ENCODE measurements around the gene ACOX1.
A peak's percentile ranks its signal among the peaks of the same experiment; 100 is the strongest.

The ACOX1 gene

DNA sequence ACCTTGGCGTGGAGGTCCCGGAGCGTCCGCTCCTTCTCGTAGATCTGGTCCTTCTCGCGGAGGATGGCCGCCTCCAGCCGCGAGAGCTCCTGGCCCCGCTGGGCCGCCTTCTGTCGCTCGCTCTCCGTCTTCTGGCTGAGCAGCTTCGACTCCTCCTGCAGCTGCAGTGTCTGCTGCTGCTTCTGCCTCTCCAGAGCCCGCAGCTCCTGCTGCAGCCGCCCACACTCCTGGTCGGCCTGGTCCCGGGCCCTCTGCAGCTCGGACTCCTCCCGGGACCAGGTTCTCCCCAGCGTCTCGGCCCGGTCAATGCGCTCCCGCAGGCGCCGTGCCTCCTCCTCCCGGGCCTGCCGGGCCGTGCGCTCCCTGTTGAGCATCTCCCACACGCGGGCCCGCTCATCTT, 29.2 kb upstream of the ACOX1 start:
- no peak for DNase-seq

DNA sequence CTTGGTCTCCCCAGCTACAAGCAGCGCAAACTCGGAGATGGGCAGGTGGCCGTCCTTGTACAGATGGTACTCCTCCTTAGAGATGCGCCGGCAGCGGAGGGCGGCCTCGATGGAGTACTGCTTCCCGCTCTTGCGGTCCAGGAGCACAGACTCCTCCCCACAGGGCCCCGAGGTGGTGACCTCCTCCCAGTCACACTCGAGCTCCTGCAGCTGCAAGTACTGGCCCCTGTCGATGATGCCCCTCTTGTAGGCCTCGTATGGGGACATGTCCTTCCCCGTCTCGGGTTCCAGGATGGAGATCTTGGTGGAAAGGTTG, 28.8 kb upstream of the ACOX1 start:
- no peak for DNase-seq

DNA sequence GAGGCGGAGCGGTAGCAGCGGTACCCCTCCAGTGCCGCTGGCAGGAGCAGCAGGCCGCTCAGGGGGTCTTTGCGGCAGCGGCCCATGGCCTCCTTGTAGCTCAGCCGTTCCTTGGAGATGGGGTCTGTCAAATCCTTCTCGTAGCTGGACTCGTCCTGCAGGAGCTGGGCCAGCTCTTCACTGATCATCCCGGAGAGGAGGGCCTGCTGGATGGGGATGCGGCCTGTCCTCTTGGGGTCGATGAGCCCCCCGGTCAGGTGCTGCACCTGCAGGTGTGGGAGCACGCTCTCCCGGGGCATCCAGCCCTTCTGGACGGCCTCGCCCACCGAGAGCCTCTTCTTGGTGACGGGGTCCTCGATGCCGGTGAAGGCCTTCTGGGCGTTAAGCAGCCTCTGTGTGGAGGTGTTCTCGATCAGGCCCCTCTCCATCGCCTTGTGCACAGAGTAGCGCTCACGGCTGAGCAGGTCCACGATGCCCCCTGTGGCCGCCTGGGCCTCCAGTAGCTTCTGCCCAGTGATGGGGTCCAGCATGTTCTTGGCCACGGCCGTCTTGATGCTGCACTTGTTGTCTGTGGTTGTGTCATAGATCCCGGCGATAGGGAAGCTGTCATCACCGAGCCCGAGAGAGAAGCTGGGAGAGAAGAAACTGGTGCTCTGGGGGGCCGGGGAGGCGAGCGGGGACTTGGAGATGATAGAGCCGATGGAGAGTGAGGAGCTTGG, 28.3 kb upstream of the ACOX1 start:
- DNase-seq: no peak

DNA sequence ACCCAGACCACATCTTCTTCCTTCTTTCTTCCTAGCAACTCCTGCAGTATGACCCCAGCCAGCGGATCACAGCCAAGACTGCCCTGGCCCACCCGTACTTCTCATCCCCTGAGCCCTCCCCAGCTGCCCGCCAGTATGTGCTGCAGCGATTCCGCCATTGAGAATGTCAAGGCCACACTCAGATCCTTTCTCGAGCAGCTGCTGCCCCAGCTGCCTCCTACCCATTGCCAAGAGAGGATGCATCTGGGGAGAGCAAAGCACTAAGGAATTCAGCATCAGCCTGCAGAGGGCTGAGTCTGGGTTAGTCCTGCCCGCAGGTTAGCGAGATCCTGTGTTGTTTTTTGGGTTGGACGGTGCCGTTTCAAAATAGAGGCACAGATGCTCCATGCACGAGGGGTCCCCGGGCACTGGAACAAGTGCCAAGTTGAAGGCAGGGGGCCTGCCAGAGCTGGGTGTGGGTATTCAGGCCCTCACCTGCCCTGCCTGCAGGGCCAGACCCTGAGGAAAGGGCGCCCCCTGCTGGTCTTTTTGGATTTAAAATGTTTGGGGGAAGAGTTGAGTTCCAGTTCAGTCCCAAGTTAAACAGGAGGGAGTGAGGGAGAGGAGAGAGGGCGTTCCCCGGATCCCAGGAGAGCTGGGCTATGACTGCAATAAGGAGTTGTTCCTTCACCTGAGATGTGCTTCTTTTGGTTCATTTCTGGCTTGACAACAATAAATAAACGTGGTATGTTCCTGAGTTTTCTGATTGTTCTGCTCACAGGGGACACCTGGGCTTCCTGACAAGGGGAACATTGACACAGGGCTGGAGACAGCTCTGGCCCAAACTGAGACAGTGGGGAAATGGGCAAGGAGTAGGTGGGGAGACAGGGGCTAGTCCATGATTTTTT, 26.5 kb upstream of the ACOX1 start:
- peak; percentile 65 for DNase-seq

DNA sequence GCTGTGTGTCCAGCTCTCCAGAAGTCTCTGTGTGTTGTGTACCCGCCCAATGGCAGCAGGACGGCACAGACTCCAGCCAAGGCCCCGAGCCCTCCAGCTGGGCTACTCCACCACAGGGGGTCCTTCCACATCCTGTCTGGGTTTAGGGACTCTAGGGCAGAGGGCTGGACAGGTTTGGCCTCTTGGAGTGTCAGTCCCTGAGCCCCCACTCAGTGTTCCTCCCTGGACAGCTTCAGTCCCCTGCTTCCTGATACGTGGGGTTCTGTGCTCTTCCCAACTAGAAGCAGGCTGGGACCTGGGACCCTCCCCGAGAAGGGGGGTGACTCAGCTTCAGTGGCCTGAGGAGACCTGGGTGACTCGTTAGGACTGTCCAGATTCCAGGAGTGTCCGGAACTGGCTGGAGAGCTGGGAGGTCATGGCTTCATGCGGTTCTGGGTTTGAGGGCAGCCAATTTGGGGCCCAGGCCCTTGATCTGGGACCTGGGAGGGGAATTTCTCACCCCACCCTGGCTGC, 25.8 kb upstream of the ACOX1 start:
- DNase-seq: no peak

DNA sequence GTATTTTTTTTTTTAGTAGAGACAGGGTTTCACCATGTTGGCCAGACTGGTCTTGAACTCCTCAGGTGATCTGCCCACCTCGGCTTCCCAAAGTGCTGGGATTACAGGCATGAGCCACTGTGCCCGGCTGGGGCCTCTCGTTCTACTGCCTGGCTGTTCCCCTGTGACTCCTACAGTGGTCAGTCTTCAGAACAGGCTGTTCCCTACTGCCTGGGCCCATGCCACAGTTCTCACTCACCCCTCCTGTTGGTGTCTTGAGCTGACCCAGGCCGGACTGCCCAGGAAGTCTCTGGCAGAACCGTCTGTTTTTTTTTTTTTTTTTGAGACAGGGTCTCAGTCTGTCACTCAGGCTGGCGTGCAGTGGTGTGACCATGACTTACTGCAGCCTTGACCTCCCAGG, 24.9 kb upstream of the ACOX1 start:
- no peak for DNase-seq

DNA sequence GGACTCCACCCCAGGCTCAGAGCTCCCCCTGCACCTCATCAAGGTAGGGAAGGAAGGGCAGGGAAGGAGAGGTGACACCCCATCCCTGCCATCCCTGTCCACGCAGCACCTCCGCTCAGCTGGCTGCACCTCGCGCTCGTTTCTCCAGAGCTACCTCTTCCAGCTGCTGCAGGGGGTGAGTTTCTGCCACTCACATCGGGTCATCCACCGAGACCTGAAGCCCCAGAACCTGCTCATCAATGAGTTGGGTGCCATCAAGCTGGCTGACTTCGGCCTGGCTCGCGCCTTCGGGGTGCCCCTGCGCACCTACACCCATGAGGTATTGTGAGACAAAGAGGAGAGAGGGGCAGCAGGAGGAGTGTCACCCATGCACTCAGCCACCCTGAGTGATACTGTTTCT, 23.1 kb upstream of the ACOX1 start:
- DNase-seq: no peak

DNA sequence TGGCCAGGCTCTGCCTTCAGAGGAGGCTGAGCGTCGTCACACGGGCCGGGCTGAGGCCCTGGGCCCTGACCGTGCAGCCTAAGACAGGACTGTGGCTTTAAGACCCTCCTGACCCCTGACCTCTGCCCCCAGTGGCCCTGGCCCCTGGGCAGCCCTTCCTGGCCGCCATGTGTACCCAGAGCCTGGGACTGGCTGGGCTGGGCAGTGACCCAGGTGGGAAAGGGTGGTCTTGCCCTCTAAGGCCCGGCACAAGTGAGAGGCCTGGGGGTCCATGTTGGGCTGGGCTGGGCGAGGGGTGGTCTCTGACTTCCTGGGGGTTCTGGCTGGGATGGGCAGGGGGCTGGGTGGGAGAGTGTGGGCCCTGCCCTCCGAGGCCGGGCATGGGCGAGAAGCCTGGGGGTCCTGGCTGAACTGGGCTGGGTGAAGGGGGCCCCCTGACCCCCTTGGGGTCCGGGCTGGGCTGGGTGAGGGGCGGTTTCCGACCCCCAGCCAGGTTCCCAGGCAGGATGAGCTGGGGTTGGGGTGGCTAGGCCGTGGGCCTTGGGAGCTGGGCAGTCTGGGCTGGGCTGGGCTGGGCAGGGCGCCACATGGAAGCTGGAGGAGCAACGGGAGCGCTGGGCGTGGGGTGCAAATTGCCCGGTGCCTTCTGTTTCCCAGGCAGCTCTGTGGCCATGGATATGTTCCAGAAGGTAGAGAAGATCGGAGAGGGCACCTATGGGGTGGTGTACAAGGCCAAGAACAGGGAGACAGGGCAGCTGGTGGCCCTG, 22.0 kb upstream of the ACOX1 start, which contains the start of gene CDK3:
CDK3 (plus strand) TSS at position 101 of the 767 bp plus-strand sequence; CDS start at position 672, 571 bp downstream.
- no peak for DNase-seq

DNA sequence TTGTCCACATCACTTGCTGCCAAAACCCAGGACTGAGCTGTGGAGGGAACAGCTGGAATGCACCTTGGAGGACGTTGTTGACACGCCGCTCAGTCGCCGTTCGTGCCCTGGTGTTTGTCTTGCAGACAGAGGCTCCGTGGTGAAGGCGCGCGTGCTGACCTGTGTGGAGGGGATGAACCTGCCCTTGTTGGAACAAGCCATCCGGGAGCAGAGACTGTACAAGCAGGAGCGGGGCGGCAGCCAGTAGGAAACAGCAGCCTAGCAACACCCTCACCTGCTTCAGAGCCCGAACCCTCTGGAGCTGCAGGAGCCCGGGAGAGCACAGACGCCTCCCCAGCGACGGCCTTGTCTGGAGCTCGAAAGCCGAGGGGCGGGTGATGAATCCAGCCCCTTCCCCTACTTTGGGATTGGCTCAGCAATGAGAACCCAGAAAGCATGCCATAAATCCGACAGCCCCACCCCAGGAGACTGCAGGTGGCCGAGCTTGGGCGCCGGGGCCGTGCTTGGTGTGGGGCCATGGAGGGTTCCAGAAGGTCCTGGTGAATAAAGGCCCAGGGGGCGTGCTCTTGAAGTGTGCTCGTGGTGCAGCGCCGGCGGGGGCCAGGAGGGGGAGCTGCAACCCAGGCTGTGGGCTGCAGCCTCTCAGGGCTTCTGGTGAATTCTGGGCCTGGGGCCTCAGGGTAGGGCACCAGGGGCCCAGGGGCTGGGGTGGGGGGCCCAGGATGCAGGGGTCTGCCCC, 21.2 kb upstream of the ACOX1 start:
- peak; percentile 45 for DNase-seq

DNA sequence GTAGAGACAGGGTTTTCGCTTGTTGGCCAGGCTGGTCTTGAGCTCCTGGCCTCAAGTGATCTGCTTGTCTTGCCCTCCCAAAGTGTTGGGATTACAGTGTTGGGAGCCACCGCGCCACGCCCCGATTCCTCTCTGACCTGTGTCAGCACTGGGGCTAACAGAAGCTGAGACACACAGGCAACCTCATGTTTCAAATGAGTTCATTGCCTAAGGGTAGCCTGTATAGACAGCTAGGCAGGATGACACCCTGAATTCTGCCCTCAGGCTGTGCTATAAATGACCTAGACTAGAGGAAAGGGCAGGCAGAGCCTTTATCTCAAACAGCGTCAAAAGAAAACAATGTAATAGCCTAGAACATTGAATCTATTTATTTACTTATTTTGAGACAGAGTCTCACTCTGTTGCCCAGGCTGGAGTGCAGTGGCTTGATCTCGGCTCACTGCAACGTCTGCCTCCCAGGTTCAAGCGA, 19.4 kb upstream of the ACOX1 start:
- DNase-seq: no peak

DNA sequence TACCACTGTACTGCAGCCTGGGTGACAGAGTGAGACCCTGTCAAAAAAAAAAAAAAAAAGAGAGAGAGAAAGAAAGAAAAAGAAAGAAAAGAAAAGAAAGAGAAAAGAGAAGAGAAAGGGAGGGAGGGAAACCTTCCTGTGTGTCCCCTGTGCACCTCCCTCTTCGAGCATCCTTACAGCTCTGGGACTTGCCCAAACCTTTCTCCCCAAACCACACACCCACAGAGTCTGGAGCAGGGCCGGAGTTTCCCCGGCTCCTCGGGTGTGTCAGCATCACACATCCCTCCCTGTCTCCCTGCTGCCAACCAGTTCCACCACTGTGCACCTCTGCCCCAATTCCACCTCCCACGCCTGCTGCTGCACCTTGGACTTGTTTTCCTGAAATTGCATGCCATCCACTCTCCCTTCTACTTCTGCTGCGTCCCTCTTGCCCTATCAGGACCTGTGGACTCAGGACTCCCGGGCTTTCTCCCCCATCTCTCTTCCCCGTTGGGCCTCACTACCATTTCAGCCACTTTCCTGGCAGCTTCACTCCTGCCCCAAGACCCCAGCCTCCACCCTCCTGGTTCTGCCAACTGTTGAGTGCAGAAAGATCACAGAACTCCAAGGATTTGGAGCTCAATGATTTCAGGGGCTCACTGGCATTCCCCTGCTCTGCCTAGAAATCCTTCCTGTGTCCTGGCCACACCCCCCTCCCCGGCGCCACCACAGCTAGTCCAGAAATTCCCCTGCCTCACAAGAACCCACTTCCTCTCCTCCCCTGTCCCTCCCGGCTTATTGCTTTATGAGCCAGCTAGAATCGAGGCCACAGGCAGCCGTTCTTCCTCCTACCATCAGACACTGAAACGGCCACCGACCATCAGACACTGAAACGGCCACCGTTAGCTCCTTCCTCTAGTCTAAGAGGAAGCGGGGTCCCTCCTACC, 18.0 kb upstream of the ACOX1 start:
- peak; percentile 51 for DNase-seq

DNA sequence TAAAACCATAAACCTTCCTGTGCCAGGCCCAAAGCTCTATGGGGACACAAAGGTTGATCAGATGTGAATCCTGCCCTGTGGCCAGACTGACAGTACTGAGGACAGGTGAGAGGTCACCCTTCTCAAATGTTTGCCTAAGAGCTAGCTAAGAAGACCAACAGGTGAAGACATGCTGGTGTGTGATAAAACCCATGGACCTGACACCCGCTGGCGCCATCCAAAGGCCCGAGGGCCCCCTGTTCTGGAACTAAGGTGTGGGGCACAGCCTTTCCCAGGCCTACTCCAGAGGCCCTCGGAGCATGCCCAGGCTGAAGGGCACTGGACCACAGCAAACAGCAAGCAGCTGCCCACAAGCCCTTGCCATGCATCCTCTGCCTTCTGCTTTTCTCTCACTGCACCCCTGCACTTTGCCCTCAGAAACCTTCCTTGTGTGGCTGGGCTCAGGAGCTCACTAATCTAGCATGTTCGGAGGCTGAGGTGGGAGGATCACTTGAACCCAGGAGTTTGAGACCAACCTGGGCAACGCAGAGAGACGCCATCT, 16.5 kb upstream of the ACOX1 start:
- DNase-seq: no peak

DNA sequence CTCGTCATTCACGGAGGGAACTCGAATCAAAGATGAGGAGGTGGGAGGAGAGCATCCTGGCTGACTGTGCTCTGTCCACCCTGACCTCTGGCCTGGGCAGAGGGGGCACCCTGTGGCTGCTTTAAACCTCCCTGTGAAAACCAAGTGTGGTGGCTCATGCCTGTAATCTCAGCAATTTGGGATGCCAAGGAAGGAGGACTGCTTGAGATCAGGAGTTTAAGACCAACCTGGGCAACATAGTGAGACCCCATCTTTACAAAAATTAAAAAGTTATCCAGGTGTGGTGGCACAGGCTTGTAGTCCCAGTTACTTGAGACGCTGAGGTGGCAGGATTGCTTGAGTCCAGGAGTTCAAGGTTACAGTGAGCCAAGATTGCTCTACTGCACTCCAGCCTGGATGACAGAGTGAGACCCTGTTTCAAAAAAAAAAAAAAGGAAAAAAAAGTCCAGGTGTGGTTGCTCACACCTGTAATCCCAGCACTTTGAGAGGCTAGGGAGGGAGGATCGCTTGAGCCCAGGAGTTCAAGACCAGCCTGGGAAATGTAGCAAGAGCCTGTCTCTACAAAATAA, 15.9 kb upstream of the ACOX1 start:
- no peak for DNase-seq

DNA sequence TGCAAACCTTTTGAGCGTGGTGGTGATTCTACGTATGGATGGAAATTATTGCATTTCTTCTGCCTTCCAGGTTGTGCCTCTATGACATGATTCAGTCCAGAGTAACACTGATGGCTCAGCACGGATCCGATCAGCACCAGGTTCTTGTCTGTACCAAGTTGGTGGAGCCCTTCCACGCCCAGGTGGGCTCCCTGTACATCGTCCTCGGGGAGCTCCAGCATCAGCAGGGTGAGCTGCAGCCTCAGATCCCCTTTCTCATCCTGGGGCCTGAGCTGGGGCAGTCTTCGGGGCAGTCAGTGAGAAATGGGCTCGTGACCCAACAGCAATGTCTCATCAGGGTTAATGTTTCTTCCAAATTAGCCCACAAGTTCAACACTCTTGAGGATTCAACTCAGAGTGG, 12.4 kb upstream of the ACOX1 start:
- DNase-seq: no peak

DNA sequence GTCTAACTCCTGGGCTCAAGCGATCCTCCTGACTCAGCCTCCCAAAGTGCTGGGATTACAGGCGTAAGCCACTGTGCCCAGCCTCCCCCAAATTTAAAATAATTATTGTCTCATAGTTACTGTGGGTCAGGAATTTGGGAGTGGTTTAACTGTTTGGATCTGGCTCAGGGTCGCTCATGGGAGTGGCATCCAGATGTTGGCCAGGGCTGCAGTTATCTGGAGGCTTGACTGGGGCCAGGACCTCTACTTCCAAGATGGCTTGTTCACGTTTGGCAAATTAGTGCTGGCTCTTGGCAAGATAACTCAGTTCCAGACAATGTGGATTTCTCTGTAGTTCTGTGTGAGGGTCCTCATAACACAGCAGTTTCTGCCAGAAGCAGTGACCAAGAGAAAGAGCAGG, 8.1 kb upstream of the ACOX1 start:
- DNase-seq: no peak

DNA sequence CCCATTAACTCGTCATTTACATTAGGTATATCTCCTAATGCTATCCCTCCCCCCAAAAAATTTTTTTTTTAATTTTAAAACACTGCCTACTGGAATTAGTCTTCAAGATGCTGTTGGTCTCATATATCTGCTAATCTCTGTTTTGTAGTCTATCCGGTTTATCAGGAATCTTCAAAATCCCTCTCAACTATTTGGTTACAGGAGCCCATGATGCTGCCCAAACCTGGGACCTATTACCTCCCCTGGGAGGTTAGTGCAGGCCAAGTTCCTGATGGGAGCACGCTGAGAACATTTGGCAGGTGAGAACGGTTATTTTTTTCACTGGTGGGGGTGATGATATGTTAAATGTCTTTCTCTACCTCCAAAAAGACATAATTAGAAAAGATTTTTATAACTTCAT, 7.0 kb upstream of the ACOX1 start:
- no peak for DNase-seq

DNA sequence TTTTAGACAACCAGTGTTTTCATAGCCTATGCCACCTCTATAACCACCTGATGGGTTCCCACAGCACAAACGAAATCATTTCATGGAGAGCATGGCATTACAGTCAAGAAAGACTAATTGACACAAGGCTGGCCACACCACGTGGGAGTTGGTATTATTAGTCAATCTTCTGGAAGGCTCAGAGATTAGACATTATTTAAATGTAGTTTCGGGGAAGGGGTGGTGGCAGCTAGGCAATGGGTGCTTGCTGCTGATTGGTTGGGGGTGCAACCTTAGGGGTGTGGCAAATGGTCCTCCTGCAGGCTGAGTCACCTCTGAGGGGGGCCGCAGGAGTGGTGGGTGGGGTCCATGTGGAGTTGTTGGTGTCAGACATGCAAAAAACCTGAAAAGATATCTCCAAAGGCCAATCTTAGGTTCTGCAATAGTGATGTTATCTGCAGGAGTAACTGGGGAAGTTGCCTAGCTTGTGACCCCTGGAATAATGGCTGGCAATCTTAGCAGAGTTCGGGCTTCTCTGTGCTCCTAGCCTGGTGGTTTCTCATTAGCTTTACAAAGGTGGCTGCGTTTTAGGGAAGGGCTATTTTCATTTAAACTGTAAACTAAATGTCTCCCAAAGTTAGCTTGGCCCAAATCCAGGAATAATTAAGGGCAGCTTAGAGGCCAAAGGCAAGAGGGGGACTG, 4.7 kb upstream of the ACOX1 start:
- peak; percentile 43 for DNase-seq

DNA sequence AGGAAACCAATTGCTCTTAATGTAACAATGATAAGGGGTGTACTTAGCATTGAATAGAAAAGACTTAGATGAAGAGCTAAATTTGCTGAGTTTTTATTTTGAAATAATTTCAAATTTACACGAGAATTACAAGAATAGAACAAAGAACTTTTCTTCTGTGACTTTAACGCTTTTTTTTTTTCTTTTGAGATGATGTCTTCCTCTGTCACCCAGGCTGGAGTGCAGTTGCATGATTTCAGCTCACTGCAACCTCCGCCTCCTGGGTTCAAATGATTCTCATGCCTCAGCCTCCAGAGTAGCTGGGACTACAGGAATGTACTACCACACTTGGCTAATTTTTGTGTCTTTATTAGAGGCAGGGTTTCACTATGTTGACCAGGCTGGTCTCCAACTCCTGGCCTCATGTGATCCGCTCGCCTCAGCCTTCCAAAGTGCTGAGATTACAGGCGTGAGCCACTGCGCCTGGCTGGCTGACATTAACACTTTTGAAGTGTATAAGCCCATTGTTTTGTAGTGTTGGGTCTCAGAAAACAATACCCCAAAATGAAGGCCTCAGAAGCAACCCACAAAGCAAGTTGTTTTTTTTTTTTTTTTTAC, 2.2 kb upstream of the ACOX1 start:
- no peak for DNase-seq

DNA sequence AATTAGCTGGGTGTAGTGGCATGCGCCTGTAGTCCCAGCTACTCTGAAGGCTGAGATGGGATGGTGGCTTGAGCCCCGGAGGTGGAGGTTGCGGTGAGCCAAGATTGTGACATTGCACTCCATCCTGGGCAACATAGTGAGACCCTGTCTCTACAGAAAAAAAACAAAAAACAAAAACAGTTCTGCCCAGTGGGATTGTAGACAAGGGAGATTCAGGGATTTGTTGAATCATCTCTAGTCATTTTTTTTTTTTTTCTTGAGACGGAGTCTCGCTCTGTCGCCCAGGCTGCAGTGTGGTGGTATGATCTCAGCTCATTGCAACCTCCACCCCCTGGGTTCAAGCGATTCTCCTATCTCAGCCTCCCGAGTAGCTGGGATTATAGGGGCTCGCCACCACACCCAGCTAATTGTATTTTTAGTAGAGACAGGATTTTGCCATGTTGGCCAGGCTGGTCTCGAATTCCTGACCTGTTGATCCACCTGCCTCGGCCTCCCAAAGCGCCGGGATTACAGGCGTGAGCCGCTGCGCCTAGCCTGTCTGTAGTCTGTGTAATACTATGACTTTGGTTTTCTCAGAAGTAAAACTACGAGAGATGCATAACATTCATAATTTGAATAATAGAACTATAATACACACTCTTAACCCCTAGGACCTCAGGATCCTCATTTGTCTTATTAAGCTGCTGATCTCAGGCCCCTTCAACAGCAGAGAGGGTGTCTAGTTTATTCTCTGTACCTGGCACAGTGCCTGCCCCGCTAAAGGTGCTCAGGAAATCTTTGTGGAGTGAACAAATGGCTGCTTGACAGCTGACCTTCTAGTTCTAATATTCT, 1.4 kb upstream of the ACOX1 start:
- DNase-seq: no peak

Data from CD4-positive, alpha-beta T cell treated with Interleukin-15 for 1 hour (primary cell).